ENCODE data around the gene IFI6.
"Not testable (repeated sequence)": the region's sequence is repeated elsewhere in the genome, so short reads cannot be mapped to it uniquely, and the experiment has no call there.

Gene IFI6

DNA sequence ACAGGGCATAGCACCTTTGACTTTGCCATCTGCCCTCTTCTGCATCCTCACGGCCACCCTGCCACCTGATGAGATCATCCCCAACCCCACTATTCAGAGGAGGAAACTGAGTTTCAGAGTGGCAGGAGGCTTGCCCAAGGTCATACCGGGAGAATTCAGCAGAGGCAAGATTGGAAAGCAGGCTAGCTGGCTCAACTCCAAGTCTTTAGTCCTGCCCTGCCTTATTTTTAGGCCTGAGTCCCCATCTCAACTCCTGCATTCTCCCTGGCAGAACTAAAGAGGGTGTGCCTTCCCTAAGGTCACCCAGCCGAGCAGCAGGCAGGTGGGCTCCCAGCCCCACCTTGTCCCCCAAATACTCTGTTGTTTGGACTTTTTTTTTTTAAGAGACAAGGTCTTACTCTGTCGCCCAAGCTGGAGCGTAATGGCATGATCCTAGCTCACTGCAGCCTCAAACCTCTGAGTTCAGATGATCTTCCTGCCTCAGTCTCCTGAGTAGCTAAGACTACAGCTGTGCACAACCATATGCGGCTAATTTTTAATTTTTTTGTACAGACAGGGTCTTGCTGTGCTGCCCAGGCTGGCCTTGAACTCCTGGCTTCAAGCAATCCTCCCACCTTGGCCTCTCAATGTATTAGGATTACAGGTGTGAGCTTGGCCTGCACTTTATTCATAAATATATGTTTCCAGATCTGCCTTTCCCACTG is 23.2 kb downstream of the IFI6 start:
- DNase-seq (ENCODE audit: low read depth, low spot score), result no peak
- H3K36me3 ChIP-seq (ENCODE audit: insufficient read depth, insufficient read length, low read length), result no peaks in the 10 kb centered on the region
- peaks cover 8% of the 10 kb centered on the region for H3K4me1 ChIP-seq (ENCODE audit: insufficient read depth, insufficient read length)
- H3K4me3 ChIP-seq (ENCODE audit: insufficient read length, low read depth), result no peak overlapping the region
- no peak overlapping the region for H3K9ac ChIP-seq (ENCODE audit: insufficient read length, low read depth)
- H3K27me3 ChIP-seq (ENCODE audit: insufficient read depth, insufficient read length), result no peaks in the 10 kb centered on the region
- no peaks in the 10 kb centered on the region for H3K9me3 ChIP-seq (ENCODE audit: insufficient read depth, low read length)
- no peak for TF ChIP-seq YY1 (IDR thresholded peaks at IDR 0.05; ENCODE audit: insufficient read depth, insufficient read length)
- TF ChIP-seq ZNF274 (IDR thresholded peaks at IDR 0.05; ENCODE audit: low read depth, low read length), result no peak
- TF ChIP-seq SUZ12 (IDR thresholded peaks at IDR 0.05; ENCODE audit: extremely low read depth, insufficient read depth, insufficient read length), result no peak

GRCh38 chr1:27647328-27647727 is 24.7 kb downstream of the IFI6 start:
- TF ChIP-seq SUZ12 (IDR thresholded peaks at IDR 0.05; ENCODE audit: extremely low read depth, insufficient read depth, insufficient read length) (no peak), YY1 (IDR thresholded peaks at IDR 0.05; ENCODE audit: insufficient read depth, insufficient read length) (no peak), ZNF274 (IDR thresholded peaks at IDR 0.05; ENCODE audit: low read depth, low read length) (no peak)
- DNase-seq (ENCODE audit: low read depth, low spot score), result no peak
- no peaks in the 10 kb centered on the region for H3K9me3 ChIP-seq (ENCODE audit: insufficient read depth, low read length)
- H3K27me3 ChIP-seq (ENCODE audit: insufficient read depth, insufficient read length), result no peaks in the 10 kb centered on the region
- no peaks in the 10 kb centered on the region for H3K36me3 ChIP-seq (ENCODE audit: insufficient read depth, insufficient read length, low read length)
- H3K4me3 ChIP-seq (ENCODE audit: insufficient read length, low read depth), result no peak overlapping the region
- H3K4me1 ChIP-seq (ENCODE audit: insufficient read depth, insufficient read length), result peaks cover 12% of the 10 kb centered on the region
- H3K9ac ChIP-seq (ENCODE audit: insufficient read length, low read depth), result no peak overlapping the region

GRCh38 chr1:27646676-27647075 is 25.3 kb downstream of the IFI6 start:
- Histone ChIP-seq H3K4me3 (ENCODE audit: insufficient read length, low read depth) (no peak overlapping the region), H3K9me3 (ENCODE audit: insufficient read depth, low read length) (no peaks in the 10 kb centered on the region), H3K9ac (ENCODE audit: insufficient read length, low read depth) (no peak overlapping the region), H3K4me1 (ENCODE audit: insufficient read depth, insufficient read length) (peaks cover 12% of the 10 kb centered on the region), H3K36me3 (ENCODE audit: insufficient read depth, insufficient read length, low read length) (no peaks in the 10 kb centered on the region), H3K27me3 (ENCODE audit: insufficient read depth, insufficient read length) (no peaks in the 10 kb centered on the region)
- TF ChIP-seq ZNF274 (IDR thresholded peaks at IDR 0.05; ENCODE audit: low read depth, low read length), result no peak
- TF ChIP-seq SUZ12 (IDR thresholded peaks at IDR 0.05; ENCODE audit: extremely low read depth, insufficient read depth, insufficient read length), result no peak
- no peak for TF ChIP-seq YY1 (IDR thresholded peaks at IDR 0.05; ENCODE audit: insufficient read depth, insufficient read length)
- no peak for DNase-seq (ENCODE audit: low read depth, low spot score)

DNA sequence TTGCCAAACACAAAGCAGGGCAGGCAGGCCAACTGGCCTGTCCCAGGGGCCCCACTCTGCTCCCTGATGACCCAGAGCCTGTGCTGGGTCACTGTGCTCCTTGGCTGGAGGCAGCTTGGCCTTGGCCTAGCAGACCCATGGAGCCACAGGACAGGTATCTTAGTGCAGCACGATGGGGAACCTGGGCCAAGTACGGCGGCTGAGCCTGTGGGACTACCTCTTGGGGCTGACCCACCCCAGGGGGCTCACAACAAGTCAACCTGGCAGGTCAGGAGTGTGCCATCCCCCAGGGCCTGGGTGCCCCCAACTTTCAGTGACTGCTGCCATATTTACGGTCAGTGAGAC is 26.9 kb downstream of the IFI6 start:
- H3K4me1 ChIP-seq (ENCODE audit: insufficient read depth, insufficient read length), result peaks cover 8% of the 10 kb centered on the region
- H3K9ac ChIP-seq (ENCODE audit: insufficient read length, low read depth), result peak overlapping the region; percentile 6
- H3K9me3 ChIP-seq (ENCODE audit: insufficient read depth, low read length), result no peaks in the 10 kb centered on the region
- H3K27me3 ChIP-seq (ENCODE audit: insufficient read depth, insufficient read length), result no peaks in the 10 kb centered on the region
- H3K4me3 ChIP-seq (ENCODE audit: insufficient read length, low read depth), result no peak overlapping the region
- TF ChIP-seq YY1 (IDR thresholded peaks at IDR 0.05; ENCODE audit: insufficient read depth, insufficient read length) (no peak), SUZ12 (IDR thresholded peaks at IDR 0.05; ENCODE audit: extremely low read depth, insufficient read depth, insufficient read length) (no peak), ZNF274 (IDR thresholded peaks at IDR 0.05; ENCODE audit: low read depth, low read length) (no peak)
- no peaks in the 10 kb centered on the region for H3K36me3 ChIP-seq (ENCODE audit: insufficient read depth, insufficient read length, low read length)
- DNase-seq (ENCODE audit: low read depth, low spot score), result no peak

DNA sequence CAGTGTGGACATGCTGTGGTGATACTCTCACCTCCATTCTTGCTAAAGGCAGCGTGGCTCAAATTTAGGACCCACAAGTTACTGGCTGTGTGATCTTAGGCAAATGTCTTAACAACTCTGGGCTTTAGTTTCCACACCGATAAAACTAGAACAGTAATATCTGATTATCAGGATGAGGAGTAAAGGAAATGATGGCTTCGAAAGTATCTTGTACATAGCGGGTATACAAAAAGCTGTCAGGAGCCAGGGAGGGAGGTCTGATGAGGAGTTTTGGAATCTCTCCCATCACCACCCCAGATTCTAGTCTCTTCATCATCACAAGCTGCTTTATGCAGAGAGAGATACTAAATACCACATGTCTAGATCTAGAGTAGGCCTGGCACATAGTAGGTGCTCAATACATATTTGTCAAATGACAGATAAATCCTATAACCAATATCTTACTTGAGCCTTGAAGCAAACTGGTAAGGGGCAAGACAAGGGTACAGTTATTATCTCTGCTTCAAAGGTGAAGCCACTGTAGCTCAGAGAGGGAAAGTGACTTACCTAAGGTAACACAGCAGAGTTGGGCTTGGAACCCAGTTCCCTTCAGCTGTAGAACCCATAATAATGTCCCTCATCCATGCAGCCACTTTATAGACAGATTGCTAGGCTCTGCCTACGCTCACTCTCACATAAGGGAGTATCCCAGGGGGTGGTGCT is 27.5 kb downstream of the IFI6 start:
- no peak for TF ChIP-seq YY1 (IDR thresholded peaks at IDR 0.05; ENCODE audit: insufficient read depth, insufficient read length)
- no peak for TF ChIP-seq SUZ12 (IDR thresholded peaks at IDR 0.05; ENCODE audit: extremely low read depth, insufficient read depth, insufficient read length)
- Histone ChIP-seq H3K4me3 (ENCODE audit: insufficient read length, low read depth) (no peak overlapping the region), H3K27me3 (ENCODE audit: insufficient read depth, insufficient read length) (no peaks in the 10 kb centered on the region), H3K36me3 (ENCODE audit: insufficient read depth, insufficient read length, low read length) (no peaks in the 10 kb centered on the region), H3K4me1 (ENCODE audit: insufficient read depth, insufficient read length) (peaks cover 10% of the 10 kb centered on the region), H3K9me3 (ENCODE audit: insufficient read depth, low read length) (no peaks in the 10 kb centered on the region), H3K9ac (ENCODE audit: insufficient read length, low read depth) (peak overlapping the region; percentile 6)
- DNase-seq (ENCODE audit: low read depth, low spot score), result no peak

- H3K4me3 ChIP-seq (ENCODE audit: insufficient read length, low read depth), result no peak overlapping the region
- TF ChIP-seq YY1 (IDR thresholded peaks at IDR 0.05; ENCODE audit: insufficient read depth, insufficient read length) (no peak), ZNF274 (IDR thresholded peaks at IDR 0.05; ENCODE audit: low read depth, low read length) (no peak), SUZ12 (IDR thresholded peaks at IDR 0.05; ENCODE audit: extremely low read depth, insufficient read depth, insufficient read length) (no peak)
- no peaks in the 10 kb centered on the region for H3K36me3 ChIP-seq (ENCODE audit: insufficient read depth, insufficient read length, low read length)
- no peaks in the 10 kb centered on the region for H3K9me3 ChIP-seq (ENCODE audit: insufficient read depth, low read length)
- DNase-seq (ENCODE audit: low read depth, low spot score), result no peak
- H3K27me3 ChIP-seq (ENCODE audit: insufficient read depth, insufficient read length), result no peaks in the 10 kb centered on the region
- no peak overlapping the region for H3K9ac ChIP-seq (ENCODE audit: insufficient read length, low read depth)
- peaks cover 10% of the 10 kb centered on the region for H3K4me1 ChIP-seq (ENCODE audit: insufficient read depth, insufficient read length)
Measured at GRCh38 chr1:27643600-27644368, 28.2 kb downstream of the IFI6 start.

DNA sequence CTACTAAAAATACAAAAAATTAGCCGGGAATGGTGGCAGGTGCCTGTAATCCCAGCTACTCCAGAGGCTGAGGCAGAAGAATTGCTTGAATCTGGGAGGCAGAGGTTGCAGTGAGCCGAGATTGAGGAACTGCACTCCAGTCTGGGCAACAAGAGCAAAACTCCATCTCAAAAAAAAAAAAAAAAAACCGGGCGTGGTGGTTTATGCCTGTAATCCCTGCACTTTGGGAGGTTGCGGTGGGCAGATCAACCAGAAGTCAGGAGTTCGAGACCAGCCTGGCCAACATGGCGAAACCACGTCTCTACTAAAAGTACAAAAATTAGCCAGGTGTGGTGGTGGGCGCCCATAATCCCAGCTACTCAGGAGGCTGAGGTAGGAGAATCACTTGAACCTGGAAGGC is 31.5 kb downstream of the IFI6 start:
- H3K9me3 ChIP-seq (ENCODE audit: insufficient read depth, low read length); H3K27me3 ChIP-seq (ENCODE audit: insufficient read depth, insufficient read length); H3K4me3 ChIP-seq (ENCODE audit: insufficient read length, low read depth); DNase-seq (ENCODE audit: low read depth, low spot score); H3K36me3 ChIP-seq (ENCODE audit: insufficient read depth, insufficient read length, low read length); H3K9ac ChIP-seq (ENCODE audit: insufficient read length, low read depth): not testable (repeated sequence)
- peaks cover 17% of the 10 kb centered on the region for H3K4me1 ChIP-seq (ENCODE audit: insufficient read depth, insufficient read length)

All from NT2/D1 (cell line).